ENCODE measurements around the gene PPM1L.

The PPM1L gene

DNA sequence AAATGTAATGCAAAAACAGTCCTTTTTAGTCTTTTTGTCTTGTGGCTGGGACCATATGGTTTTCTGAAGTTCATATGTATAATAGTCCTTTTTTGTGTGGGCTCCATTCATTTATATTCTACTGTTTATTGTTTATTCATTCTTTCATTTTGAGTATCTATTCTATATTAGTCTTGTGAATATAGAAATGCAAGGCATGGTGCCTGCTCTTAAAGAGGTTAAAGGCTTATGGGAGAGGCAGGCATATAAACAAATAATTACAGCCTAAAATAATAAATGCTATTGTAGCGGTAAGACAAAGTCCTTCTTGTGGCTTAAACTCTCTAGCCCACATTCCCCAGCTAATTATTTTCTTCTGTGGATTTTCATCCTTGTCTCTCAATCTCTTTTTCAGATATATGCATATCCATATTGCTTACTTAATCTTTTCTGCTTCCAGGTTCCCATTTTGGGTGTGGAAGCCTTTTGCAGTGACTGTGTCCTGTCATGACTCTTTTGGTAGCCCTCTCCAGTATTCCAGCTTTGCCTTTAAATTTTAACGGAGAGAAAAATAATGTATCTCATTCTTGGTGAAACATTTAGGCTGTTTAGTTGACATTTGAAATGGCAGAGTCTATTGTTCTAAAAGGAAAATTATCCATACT lies 101.6 kb downstream of the PPM1L start:
- no peak for DNase-seq

GRCh38 chr3:160860346-160860745 lies 104.3 kb downstream of the PPM1L start:
- DNase-seq, result no peak

GRCh38 chr3:160869825-160870224 lies 113.8 kb downstream of the PPM1L start:
- DNase-seq, result no peak

GRCh38 chr3:160870327-160870726 lies 114.3 kb downstream of the PPM1L start:
- no peak for DNase-seq

DNA sequence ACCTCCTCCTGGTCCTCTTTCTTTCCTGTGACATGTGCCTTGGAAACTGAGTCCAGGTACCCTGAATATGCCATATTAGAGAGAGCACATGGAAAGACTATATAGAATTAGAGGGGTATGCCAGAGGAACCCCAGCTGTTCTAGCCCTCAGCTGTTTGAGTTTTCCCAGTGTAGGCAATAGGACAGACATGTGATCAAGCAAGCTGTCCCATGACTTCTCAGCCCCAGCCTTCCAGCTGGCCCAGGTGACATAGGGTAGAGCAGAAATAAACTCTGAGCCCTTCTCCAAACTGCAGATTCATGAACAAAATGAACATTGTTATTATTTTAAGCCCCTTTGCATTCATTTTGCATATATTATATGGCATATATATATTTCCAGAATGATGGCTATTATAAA lies 118.7 kb downstream of the PPM1L start:
- DNase-seq, result no peak

DNA sequence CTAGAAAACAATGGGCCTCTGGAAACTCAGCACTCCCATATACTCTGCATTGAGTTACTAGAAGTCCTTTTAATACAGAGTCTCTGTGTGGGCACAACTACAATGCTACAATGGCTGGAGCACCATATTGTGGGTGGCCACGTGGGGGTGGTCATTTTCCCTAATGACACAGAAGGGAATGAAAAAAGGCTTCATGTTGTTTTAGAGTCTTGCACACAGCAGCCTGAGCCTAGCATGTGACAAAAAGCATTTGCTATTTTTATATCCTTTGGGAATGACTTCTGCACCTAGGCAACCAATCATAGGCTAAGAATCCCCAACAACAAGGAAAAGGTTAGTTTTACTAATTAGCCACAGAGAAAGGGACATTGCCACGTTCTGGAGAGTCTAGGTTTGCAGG lies 120.6 kb downstream of the PPM1L start:
- DNase-seq, result no peak

DNA sequence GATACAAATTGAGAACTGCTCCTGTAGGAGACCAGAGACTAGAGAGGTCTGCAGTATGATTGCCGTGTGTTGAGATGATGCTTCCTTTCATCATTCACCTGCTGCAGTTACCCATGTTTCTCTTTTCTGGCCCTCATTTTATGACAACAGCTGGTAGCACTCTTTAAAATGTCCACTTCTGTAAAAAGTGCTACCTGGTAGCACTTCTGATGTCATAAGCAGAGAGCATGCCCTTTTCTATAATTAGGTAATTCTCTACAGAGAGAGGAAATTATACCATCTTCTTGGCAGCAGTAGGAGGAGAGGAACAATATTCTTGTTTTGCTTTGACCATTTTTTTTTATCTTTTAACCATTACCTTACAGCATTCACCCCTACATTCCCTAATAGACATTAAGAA lies 123.8 kb downstream of the PPM1L start:
- DNase-seq, result no peak

DNA sequence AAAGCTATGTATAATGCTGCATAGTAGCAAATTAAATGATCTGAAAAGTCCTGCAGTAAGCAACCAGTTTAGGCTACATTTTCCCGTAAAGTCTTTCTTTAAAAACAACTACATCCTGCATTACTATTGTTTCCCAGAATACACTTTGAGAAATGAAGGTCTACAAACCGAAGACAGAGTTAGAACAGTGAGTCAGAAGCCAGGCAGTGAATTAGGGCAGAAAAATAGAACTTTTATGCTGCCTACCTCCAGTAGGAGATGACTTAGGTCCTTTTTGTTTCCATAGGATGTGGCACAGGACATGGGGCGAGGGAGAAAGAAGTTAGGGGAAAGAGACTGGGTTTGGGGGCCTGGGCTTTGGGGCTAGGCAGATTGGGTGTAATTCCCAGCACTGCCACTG lies 127.3 kb downstream of the PPM1L start:
- DNase-seq, result no peak

GRCh38 chr3:160885791-160886286 lies 129.8 kb downstream of the PPM1L start:
- DNase-seq, result no peak

- DNase-seq, result no peak
Observed at GRCh38 chr3:160886421-160886820, 130.4 kb downstream of the PPM1L start.

GRCh38 chr3:160893207-160893606 lies 137.2 kb downstream of the PPM1L start:
- no peak for DNase-seq

DNA sequence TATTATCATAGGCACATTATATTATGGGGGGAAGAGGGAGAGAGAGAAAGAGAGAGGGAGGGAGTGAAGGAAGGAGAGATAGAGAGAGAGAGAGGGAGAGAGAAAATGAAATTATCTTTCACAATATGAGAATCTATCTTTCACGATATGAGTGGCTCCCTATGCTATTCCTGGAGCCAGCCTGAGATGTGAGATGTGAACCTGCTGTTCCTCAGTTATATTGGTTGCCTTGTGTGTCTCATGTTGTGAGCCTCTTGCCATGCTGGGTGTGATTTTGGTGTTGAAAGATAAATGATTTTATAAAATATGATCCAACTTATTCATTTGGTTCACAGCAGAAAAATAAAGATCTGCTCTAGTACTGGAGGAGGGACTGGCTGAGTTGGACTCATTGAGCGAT lies 148.7 kb downstream of the PPM1L start:
- no peak for DNase-seq

DNA sequence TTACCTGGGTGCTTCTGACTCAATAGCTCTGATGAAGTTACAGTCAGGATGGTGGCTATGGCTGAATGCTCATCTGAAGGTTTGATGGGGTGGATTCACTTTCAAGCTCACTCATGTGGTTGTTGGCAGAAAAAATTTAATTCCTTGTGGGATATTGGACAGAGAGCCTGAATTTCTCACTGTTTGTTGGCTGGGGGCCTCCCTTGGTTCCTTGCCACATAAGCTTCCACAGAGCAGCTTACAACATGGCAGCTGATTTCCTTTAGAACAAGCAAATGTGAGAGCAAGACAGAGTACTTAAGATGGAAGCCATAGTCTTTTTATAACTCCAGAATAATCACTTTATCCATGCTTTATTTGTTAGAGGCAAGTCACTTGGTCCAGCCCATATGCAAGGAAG lies 150.6 kb downstream of the PPM1L start:
- no peak for DNase-seq

GRCh38 chr3:160909917-160910316 lies 153.9 kb downstream of the PPM1L start:
- DNase-seq, result no peak

- no peak for DNase-seq
Observed at GRCh38 chr3:160911411-160911810, 155.4 kb downstream of the PPM1L start.

GRCh38 chr3:160916472-160916871 lies 160.4 kb downstream of the PPM1L start:
- DNase-seq, result no peak

- DNase-seq, result no peak
Observed at GRCh38 chr3:160919942-160920341, 163.9 kb downstream of the PPM1L start.

DNA sequence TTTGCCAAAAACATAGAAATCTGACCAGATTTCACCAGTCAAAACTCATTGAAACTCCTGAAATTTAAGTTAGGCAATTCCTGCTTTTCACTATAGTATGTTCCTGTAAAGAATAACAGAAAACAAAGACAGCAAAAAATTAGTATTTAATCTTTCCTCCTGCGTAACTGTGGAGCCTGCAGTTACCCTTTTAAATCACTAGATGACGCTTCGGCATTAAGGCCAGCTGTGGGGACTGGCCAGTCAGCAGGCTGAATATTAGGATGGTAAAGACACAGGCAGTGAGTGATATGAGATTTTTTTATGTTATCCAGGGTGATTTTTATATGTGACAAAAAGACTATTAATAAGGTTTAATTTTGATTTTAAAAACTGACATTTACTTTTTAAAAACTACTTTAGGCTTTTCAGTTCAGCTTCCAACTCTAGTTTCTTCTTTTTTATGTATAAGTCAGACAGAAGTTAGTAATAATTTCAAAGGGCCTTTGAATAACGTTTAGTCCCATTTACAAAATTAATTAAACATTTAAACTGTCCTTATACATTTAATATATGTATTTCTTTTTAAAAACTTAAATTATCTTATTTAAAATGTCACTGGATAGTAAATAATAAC lies 165.1 kb downstream of the PPM1L start:
- DNase-seq, result no peak

DNA sequence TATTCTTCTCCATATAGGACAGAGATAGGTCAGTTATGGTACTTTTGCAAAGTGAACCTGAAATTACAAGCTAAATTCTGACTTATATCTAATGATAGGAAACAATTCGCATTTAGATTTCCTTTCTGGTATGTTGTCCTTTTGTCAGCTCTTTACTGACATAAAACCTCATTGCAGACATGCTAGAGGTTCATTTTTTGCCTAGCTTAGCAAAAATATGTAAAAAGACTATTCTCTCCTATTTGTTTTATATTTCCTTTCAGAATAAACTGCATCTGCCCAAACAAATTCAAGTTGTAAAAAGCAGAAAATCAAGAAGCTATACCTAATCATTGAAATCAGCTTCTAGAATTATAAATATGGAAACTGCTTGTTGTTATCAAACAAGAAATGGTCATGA lies 168.7 kb downstream of the PPM1L start:
- DNase-seq, result no peak

DNA sequence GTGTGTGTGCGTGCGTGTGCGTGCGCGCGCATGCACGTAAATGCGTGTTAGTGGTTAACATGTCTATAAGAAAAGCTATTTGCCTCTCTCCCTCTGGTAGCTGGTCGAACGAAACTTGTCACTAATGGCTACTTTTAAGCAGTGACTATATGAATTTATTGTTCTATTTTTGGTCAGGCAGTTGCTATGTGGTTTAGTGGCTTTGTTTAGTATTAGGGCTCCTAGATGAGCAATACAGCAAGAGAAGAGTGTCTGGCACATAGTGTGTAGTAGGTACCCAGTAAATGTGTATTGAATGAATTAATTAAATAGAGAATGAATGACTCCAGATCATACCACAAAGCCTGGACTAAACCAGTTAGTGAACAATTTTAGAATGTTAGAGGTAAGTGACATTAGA lies 171.6 kb downstream of the PPM1L start:
- no peak for DNase-seq

DNA sequence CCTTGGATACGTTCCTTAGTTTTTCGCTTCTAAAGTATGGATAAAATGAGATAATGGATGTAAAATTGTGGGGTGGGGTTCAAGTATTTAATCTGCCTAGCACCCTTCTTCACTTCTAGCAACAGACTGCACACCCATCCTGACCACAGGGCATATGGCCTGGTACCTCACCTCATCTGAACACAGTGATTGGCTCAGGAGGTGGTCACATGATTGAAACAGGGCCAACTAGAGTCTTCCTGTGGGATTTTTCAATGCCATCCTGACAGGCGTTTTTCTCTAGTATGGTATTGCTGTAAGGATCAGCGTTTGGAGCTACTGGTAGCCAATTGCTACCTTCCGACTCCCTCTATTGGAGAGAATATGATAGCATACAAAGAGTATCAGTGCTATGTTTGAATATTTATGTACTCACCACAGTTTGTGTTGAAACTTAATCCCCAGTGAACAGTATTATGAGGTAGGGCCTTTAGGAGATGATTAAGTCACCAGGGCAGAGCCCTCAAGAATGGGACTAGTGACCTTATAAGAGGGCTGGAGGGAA lies 172.2 kb downstream of the PPM1L start:
- no peak for DNase-seq

GRCh38 chr3:160929595-160929994 lies 173.6 kb downstream of the PPM1L start:
- DNase-seq, result no peak

GRCh38 chr3:160931474-160931873 lies 175.4 kb downstream of the PPM1L start:
- DNase-seq, result no peak

- DNase-seq, result no peak
Observed at GRCh38 chr3:160935413-160936095, 179.5 kb downstream of the PPM1L start.
